MM.1S (cell line): ENCODE measurements around the gene EPB41L3.

Experiments
- DNase-seq: peaks from one replicate; pipeline ENCODE4 v3.0.0-alpha.2; 2015
- H2AFZ ChIP-seq: fragments of 300-600 bp; sonication (generic); 2 replicates; pipeline ENCODE4 v1.6.0; 2016; ENCODE audit warnings: antibody characterized with exemption, low read length
- H3F3A ChIP-seq: fragments of 300-600 bp; sonication (generic); 2 replicates; pipeline ENCODE4 v1.6.1; 2016; ENCODE audit warnings: mild to moderate bottlenecking, antibody characterized with exemption, low read length, moderate library complexity, mixed read lengths; ENCODE audit not compliant: insufficient read depth
- H3K27ac ChIP-seq: fragments of 300-600 bp; sonication (generic); 2 replicates; pipeline ENCODE4 v1.5.1; 2016; ENCODE audit warnings: mild to moderate bottlenecking, low read length
- H3K27me3 ChIP-seq: fragments of 300-600 bp; sonication (generic); replicated peaks from 2 replicates; pipeline ENCODE4 v1.6.0; 2016; ENCODE audit warnings: low read length; ENCODE audit not compliant: insufficient read depth
- H3K36me3 ChIP-seq: fragments of 300-600 bp; sonication (generic); replicated peaks from 2 replicates; pipeline ENCODE4 v1.6.1; 2016; ENCODE audit warnings: mild to moderate bottlenecking, low read length, mixed read lengths; ENCODE audit not compliant: insufficient read depth
- H3K4me1 ChIP-seq: fragments of 300-600 bp; sonication (generic); 2 replicates; pipeline ENCODE4 v1.6.1; 2016; ENCODE audit warnings: low read length, mixed read lengths
- H3K4me2 ChIP-seq: fragments of 300-600 bp; sonication (generic); 2 replicates; pipeline ENCODE4 v1.6.0; 2016; ENCODE audit warnings: low read depth, low read length
- H3K4me3 ChIP-seq: fragments of 300-600 bp; sonication (generic); 2 replicates; pipeline ENCODE4 v1.5.1; 2016; ENCODE audit warnings: low read length, mixed read lengths
- H3K79me2 ChIP-seq: fragments of 300-600 bp; sonication (generic); 2 replicates; pipeline ENCODE4 v1.6.1; 2016; ENCODE audit warnings: mixed run types, low read length, mixed read lengths
- H3K9ac ChIP-seq: fragments of 300-600 bp; sonication (generic); 2 replicates; pipeline ENCODE4 v1.6.1; 2016; ENCODE audit warnings: low read length, mixed read lengths
- H3K9me2 ChIP-seq: fragments of 300-600 bp; sonication (generic); replicated peaks from 2 replicates; pipeline ENCODE4 v1.6.1; 2016; ENCODE audit warnings: mild to moderate bottlenecking, low read length, mixed read lengths; ENCODE audit not compliant: insufficient read depth
- H3K9me3 ChIP-seq: fragments of 300-600 bp; sonication (generic); replicated peaks from 2 replicates; pipeline ENCODE4 v1.6.1; 2016; ENCODE audit warnings: mild to moderate bottlenecking, low read length, mixed read lengths; ENCODE audit not compliant: insufficient read depth
- H4K20me1 ChIP-seq: fragments of 300-600 bp; sonication (generic); 2 replicates; pipeline ENCODE4 v1.6.1; 2016; ENCODE audit warnings: mild to moderate bottlenecking, low read length, moderate library complexity, mixed read lengths; ENCODE audit not compliant: insufficient read depth
- EZH2 ChIP-seq: fragments of 300-600 bp; sonication (generic); optimal IDR thresholded peaks from 2 replicates; pipeline ENCODE3; 2017; ENCODE audit warnings: low read depth, mild to moderate bottlenecking, antibody characterized with exemption, low read length, mixed read lengths
- EZH2phosphoT487 ChIP-seq: fragments of 300-600 bp; sonication (generic); IDR thresholded peaks from 2 replicates; pipeline ENCODE4 v1.6.1; 2018; ENCODE audit warnings: antibody characterized with exemption, low read length
- TF ChIP-seq, protein P1 (sequence below): fragments of 300-600 bp; sonication (generic); IDR thresholded peaks from 2 replicates; pipeline ENCODE4 v1.5.1; 2016; ENCODE audit warnings: antibody characterized with exemption, low read length, mixed read lengths

The EPB41L3 gene

GRCh38 chr18:5518899-5519371, 24.9 kb downstream of the EPB41L3 start:
- H3K4me2 ChIP-seq: no peak overlapping the region
- H3K9me2 ChIP-seq: no peaks in the 10 kb centered on the region
- no peaks in the 10 kb centered on the region for H4K20me1 ChIP-seq
- no peak overlapping the region for H3K4me3 ChIP-seq
- H2AFZ ChIP-seq: no peak overlapping the region
- no peaks in the 10 kb centered on the region for H3F3A ChIP-seq
- no peak for DNase-seq
- H3K79me2 ChIP-seq: no peaks in the 10 kb centered on the region
- H3K27ac ChIP-seq: no peak overlapping the region
- H3K9me3 ChIP-seq: no peaks in the 10 kb centered on the region
- H3K9ac ChIP-seq: no peak overlapping the region
- no peaks in the 10 kb centered on the region for H3K27me3 ChIP-seq
- H3K4me1 ChIP-seq: no peaks in the 10 kb centered on the region
- TF ChIP-seq EZH2 (no peak), EZH2phosphoT487 (no peak)
- H3K36me3 ChIP-seq: no peaks in the 10 kb centered on the region

- H3K9me3 ChIP-seq: no peaks in the 10 kb centered on the region
- H3K4me1 ChIP-seq: no peaks in the 10 kb centered on the region
- H4K20me1 ChIP-seq: no peaks in the 10 kb centered on the region
- no peak overlapping the region for H2AFZ ChIP-seq
- no peaks in the 10 kb centered on the region for H3K79me2 ChIP-seq
- H3K9ac ChIP-seq: no peak overlapping the region
- H3K9me2 ChIP-seq: no peaks in the 10 kb centered on the region
- no peak overlapping the region for H3K27ac ChIP-seq
- no peak overlapping the region for H3K4me2 ChIP-seq
- H3K4me3 ChIP-seq: no peak overlapping the region
- no peak for DNase-seq
- no peak for TF ChIP-seq EZH2phosphoT487
- TF ChIP-seq, protein P1, sequence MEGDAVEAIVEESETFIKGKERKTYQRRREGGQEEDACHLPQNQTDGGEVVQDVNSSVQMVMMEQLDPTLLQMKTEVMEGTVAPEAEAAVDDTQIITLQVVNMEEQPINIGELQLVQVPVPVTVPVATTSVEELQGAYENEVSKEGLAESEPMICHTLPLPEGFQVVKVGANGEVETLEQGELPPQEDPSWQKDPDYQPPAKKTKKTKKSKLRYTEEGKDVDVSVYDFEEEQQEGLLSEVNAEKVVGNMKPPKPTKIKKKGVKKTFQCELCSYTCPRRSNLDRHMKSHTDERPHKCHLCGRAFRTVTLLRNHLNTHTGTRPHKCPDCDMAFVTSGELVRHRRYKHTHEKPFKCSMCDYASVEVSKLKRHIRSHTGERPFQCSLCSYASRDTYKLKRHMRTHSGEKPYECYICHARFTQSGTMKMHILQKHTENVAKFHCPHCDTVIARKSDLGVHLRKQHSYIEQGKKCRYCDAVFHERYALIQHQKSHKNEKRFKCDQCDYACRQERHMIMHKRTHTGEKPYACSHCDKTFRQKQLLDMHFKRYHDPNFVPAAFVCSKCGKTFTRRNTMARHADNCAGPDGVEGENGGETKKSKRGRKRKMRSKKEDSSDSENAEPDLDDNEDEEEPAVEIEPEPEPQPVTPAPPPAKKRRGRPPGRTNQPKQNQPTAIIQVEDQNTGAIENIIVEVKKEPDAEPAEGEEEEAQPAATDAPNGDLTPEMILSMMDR: no peak
- H3K27me3 ChIP-seq: no peaks in the 10 kb centered on the region
- no peaks in the 10 kb centered on the region for H3K36me3 ChIP-seq
- H3F3A ChIP-seq: no peaks in the 10 kb centered on the region
Observed at GRCh38 chr18:5518179-5518770, 25.5 kb downstream of the EPB41L3 start.

DNA sequence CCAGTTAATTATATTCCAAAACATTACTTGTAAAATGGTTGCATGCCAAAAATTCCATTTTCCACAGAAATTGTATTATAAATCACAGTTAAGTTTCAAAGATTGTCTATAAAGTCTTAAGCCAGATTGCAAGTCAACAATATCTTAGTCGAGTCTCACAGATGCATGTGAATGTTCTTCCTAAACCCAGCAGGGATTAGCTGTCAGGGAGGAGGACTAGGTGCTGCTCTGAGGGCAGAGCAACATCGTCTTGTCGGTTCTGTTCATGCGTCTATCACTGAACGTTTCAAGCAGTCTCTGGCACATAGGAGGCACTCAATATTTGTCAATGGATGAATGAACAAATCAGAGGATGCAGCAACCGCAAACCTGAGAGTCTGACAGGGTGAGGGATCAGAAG, 27.0 kb downstream of the EPB41L3 start:
- no peaks in the 10 kb centered on the region for H3K36me3 ChIP-seq
- no peaks in the 10 kb centered on the region for H3K27me3 ChIP-seq
- no peaks in the 10 kb centered on the region for H3K4me1 ChIP-seq
- H3K9me2 ChIP-seq: no peaks in the 10 kb centered on the region
- H3K9me3 ChIP-seq: no peaks in the 10 kb centered on the region
- H3K9ac ChIP-seq: no peak overlapping the region
- no peak overlapping the region for H3K4me2 ChIP-seq
- H3K79me2 ChIP-seq: no peaks in the 10 kb centered on the region
- DNase-seq: no peak
- no peaks in the 10 kb centered on the region for H4K20me1 ChIP-seq
- H3K4me3 ChIP-seq: no peak overlapping the region
- H2AFZ ChIP-seq: no peak overlapping the region
- TF ChIP-seq EZH2 (no peak), EZH2phosphoT487 (no peak)
- TF ChIP-seq, protein P1: no peak
- H3F3A ChIP-seq: no peaks in the 10 kb centered on the region
- no peak overlapping the region for H3K27ac ChIP-seq

DNA sequence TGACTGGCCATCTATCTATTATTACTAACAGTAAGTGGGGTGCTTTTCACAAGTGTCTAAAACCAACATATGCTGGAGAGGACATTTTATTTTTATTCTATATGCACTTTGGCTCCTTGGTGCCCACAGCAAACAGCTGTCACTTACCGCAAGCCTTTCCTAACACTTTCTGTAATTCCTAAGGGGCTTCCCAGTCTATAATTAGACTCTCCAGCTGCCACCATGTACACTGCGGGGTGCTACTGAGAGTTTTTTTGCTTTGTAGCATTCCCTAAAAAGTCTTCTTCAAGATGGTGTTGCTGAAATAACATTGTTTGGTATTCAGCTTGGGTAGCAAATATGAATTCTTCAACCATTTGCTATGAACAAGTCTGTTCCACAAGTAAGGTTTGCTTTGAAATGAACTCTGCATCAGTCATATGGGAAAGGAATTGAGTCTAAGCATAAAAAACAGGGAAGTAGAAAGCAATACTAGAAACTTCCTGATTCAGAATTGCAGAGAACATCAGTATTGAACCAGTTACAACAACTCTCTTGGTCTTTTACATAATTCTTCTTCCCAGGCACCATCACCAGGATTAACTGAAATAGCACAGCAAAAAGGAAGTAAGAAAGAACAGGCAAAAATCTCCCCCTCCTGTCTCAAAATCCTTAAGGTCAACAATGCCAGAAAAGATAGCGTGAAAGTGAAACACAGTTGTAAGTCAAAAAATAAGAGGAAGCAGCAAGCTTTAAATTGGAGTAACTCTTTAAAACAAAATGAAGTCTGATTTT, 28.6 kb downstream of the EPB41L3 start:
- Histone ChIP-seq H2AFZ (no peak overlapping the region), H4K20me1 (no peaks in the 10 kb centered on the region), H3K4me2 (no peak overlapping the region), H3K4me3 (no peak overlapping the region), H3K4me1 (no peaks in the 10 kb centered on the region), H3K9ac (no peak overlapping the region), H3K27ac (no peak overlapping the region), H3K9me2 (no peaks in the 10 kb centered on the region), H3K27me3 (no peaks in the 10 kb centered on the region), H3F3A (no peaks in the 10 kb centered on the region), H3K9me3 (no peaks in the 10 kb centered on the region), H3K36me3 (no peaks in the 10 kb centered on the region), H3K79me2 (no peaks in the 10 kb centered on the region)
- DNase-seq: no peak
- no peak for TF ChIP-seq EZH2phosphoT487
- TF ChIP-seq, protein P1: no peak
- no peak for TF ChIP-seq EZH2
